Activated T-cell treated with anti-CD3 and anti-CD28 coated beads for 24 hours (primary cell): ENCODE data around the gene DMGDH.
"Not testable (repeated sequence)": the region's sequence is repeated elsewhere in the genome, so short reads cannot be mapped to it uniquely, and the experiment has no call there.

Source experiments
- DNase-seq: peaks from one replicate; pipeline ENCODE4 v3.0.0-alpha.2; 2020; ENCODE audit warnings: low read depth

Gene DMGDH

GRCh38 chr5:79011219-79011836 lies 58.1 kb downstream of the DMGDH start:
- no peak for DNase-seq

- DNase-seq = no peak
Observed at GRCh38 chr5:79008362-79008761, 61.1 kb downstream of the DMGDH start.

GRCh38 chr5:79007872-79008271 lies 61.6 kb downstream of the DMGDH start:
- no peak for DNase-seq

- no peak for DNase-seq
Observed at GRCh38 chr5:79005936-79006631, 63.4 kb downstream of the DMGDH start.

DNA sequence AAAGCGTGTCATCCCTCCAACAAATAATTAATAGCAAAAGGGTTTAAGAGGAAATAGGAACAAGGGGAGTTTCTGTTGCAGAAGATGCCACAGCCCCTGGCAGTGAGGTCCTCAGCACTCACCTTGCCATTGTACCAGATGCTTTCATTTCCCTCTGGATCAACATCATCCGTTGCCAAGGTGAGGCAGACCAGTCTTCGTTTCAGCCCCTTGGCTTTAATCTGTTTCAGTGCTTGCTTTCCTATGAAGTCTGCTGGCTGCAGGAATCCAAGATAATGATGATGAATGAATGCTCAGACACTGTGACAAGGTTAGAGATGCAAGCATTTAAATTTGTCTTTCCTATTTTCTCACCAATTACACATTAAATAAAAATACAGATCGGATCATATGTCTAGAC lies 64.3 kb downstream of the DMGDH start:
- no peak for DNase-seq

GRCh38 chr5:79002374-79002773 lies 67.1 kb downstream of the DMGDH start:
- DNase-seq = no peak

GRCh38 chr5:79001471-79001870 lies 68.0 kb downstream of the DMGDH start:
- DNase-seq = no peak

GRCh38 chr5:78997090-78997489 lies 72.4 kb downstream of the DMGDH start:
- no peak for DNase-seq

- DNase-seq = no peak
Observed at GRCh38 chr5:78995521-78996007, 73.9 kb downstream of the DMGDH start.

- no peak for DNase-seq
Observed at GRCh38 chr5:78993165-78993564, 76.3 kb downstream of the DMGDH start.

DNA sequence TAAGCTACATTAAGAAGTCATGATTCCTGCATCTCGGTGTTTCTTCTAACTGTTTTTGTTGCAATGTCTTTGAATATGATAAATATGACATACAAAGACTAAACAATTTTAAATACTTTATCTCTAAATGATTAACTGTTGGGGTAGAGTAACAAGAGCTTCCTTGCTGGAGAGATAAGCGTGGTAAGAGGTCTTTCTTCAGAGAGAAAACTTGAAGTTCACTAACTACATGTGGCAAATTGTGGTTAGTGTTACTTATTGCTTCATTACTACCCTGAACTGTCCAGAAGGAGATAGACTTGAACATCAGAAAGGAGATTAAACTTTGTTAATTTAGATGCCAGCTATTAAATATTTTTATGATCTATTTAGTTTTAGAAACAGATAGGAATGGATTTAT lies 77.3 kb downstream of the DMGDH start:
- no peak for DNase-seq

DNA sequence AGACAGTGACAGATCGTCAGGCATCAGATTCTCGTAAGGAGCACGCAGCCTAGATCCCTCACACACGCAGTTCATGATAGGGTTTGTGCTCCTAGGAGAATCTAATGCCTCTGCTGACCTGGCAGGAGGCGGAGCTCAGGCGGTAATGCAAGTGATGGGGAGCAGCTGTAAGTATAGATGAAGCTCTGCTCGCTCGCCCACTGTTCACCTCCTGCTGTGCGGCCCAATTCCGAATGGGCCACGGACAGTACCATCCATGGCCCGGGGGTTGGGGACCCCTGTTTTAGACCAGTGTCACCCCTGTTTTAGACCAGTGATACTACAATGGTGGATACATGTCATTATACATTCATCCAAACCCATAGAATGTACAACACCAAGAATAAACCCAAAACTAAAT lies 80.4 kb downstream of the DMGDH start:
- DNase-seq = no peak

- DNase-seq = peak; percentile 44
Observed at GRCh38 chr5:78985725-78986223, 83.7 kb downstream of the DMGDH start.

DNA sequence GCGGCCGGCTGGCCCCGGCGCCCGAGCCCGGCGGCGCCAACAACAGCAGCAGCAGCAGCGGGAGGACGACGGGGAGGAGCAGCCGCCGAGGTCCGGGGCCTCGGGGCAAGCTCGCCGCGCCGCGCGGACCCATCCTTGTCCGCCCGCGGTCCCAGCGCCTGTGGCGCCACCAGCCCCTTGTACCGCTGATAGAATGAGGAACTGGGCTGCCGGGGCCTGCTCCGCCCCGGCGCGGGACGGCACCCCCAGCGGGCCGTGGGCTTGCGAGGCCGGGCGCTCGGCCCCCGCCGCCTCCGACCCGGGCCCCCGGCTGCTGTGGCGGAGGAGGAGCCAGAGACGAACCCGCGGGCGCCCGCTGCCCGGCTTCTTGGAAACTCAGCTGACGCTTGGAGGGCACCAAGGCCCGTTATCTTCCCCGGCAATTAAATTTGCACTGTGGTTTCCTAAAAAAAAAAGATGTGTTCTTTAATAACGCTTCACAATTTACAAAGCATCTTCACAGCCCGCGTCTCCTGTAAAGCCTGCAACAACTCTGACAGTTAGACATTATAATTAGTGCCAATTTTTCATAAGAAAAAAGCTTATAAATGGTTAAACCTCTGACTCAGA lies 84.3 kb downstream of the DMGDH start, which contains the start of gene ARSB:
ARSB (minus strand) TSS at position 195 of the 609 bp plus-strand sequence; CDS start at position 133, 62 bp downstream.
- peak; percentile 44 for DNase-seq

DNA sequence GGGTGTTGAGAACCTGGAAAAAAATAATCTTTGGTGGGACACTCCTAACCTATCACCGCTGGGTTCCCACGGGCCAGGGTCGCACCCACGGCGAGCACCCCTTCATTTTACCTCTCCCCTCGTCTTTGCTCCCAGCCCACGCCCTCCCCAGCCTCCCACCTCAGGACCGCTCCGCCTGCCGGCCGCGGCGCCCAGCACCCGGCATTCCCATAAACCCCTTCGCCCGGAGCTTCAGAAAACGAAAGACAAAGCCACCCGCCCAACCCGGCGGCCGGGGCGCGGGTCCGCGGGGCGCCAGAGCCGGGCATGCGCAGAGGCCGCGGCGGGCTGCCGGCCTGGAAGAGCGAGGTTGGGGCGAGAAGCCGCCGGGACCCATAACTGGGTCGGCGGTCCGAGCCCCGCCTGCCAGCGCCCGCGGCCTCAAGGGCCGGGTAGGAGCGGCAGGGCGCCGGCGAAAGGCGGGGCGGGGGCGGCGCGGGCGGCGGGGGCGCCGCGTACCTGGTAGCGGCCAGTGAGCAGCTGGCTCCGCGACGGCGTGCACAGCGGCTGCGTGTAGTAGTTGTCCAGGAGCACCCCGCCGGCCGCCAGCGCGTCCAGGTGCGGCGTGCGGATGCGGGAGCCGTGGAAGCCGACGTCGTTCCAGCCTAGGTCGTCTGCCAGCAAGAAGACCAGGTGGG lies 84.9 kb downstream of the DMGDH start:
- DNase-seq = peak; percentile 77

DNA sequence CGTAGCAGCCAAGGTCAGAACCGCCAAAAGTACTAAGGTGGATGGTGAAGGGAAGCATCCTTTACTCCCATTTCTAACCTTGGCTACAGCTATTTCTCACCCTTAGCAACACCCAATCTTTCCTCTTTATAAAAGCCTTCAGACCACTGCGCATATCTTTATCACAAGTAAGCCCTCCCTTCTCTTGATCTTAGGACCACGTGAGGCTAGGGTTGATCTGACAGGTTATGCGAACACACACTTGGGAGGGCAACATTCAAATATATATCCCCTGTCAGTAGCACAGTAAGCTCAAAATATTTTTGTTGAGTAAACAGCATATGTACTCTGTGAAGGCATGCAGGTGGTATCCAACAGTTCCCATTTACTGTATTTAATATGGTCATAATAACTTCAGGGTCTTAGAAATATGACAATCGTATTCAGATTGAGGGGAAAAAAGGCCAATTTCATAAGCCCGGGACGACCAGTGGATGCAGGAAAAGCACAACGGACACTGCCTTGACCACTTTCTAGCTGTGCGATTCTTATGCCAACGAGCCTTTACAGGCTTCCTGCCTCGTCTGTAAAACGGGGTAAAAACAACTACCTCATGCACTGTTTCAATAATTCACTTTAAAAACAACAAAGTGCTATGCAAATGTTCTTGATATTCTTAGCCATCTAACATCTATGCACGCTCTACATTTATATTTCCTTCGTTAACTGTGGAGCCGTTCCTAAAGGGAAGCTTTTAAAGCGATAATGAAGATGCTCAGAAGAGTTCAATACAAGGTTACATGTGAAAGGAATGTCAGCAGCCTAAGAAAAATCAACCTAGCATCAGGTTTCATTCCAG lies 85.7 kb downstream of the DMGDH start:
- DNase-seq = no peak

DNA sequence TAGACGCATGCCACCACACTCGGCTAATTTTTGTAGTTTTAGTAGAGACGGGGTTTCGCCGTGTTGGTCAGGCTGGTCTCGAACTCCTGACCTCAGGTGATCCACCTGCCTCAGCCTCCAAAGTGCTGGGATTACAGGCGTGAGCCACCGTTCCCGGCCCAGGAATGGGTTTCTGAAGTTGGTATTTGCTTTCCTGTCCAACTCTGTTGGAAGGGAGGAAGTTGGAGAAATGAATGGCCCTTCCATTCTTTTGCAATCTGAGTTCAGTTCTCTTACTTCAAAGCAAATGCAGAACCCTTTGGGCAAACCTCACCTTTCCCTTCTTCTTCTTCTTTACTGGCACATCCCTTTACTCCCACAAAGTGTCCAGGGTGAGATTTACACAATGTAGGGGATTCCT lies 86.3 kb downstream of the DMGDH start:
- DNase-seq = not testable (repeated sequence)

- DNase-seq = no peak
Observed at GRCh38 chr5:78979909-78980308, 89.6 kb downstream of the DMGDH start.

- no peak for DNase-seq
Observed at GRCh38 chr5:78979117-78979742, 90.2 kb downstream of the DMGDH start.

- DNase-seq = no peak
Observed at GRCh38 chr5:78975035-78975434, 94.4 kb downstream of the DMGDH start.

- no peak for DNase-seq
Observed at GRCh38 chr5:78974601-78975000, 94.9 kb downstream of the DMGDH start.
